Measurements from ENCODE around the gene COL7A1. TPM values are rescaled to one million over a fixed set of nuclear protein-coding genes. Genes with fewer than 3 reads are reported as not detected.

Gene COL7A1
- total and polyA plus RNA-seq, 2 experiments from 2014 or later: 4.0 to 7.9 TPM

GRCh38 chr3:48546203-48546829 is 48.8 kb downstream of the COL7A1 start (continued):
- no peak for TF ChIP-seq ZNF462 (CRISPR knock-in tag; IDR thresholded peaks at IDR 0.05)
- TF ChIP-seq EZH2 (IDR thresholded peaks at IDR 0.05; ENCODE audit: low read depth, unreplicated experiment): no peak
- no peak for TF ChIP-seq ZNF331 (CRISPR knock-in tag; IDR thresholded peaks at IDR 0.05; ENCODE audit: low read depth)

GRCh38 chr3:48544141-48544540 is 51.0 kb downstream of the COL7A1 start:
- H3K9me3 Mint-ChIP-seq: no peaks in the 10 kb centered on the region
- peaks cover 10% of the 10 kb centered on the region for H3K27me3 Mint-ChIP-seq (ENCODE audit: insufficient read depth, low read depth, poor library complexity)
- Histone ChIP-seq H3K4me3 (no peak overlapping the region), H3K27me3 (ENCODE audit: insufficient read depth) (no peaks in the 10 kb centered on the region), H3K27ac (ENCODE audit: low read depth) (no peak overlapping the region), H3K9me2 (ENCODE audit: insufficient read depth) (no peaks in the 10 kb centered on the region), H3K4me2 (no peak overlapping the region), H2AFZ (no peak overlapping the region), H3K4me1 (ENCODE audit: insufficient read depth) (no peaks in the 10 kb centered on the region), H3F3A (replicated peaks; ENCODE audit: low read depth) (0 out of 2 replicates have a peak, but pooled peaks cover 11% of the 10 kb centered on the region), H3K36me3 (ENCODE audit: insufficient read depth) (peaks cover 14% of the 10 kb centered on the region; the same call in 1 of the 2 replicates), H4K20me1 (replicated peaks; ENCODE audit: insufficient read depth) (no peaks in the 10 kb centered on the region; the same call in 1 of the 2 replicates), H3K79me2 (replicated peaks; ENCODE audit: insufficient read depth) (no peaks in the 10 kb centered on the region)
- peaks cover 23% of the 10 kb centered on the region for H3K36me3 Mint-ChIP-seq (ENCODE audit: low read depth)
- no peak overlapping the region for H3K27ac Mint-ChIP-seq
- ATAC-seq: no peak
- DNase-seq (ENCODE audit: low spot score): no peak
- H3K4me1 Mint-ChIP-seq: 0 out of 3 replicates have a peak, but pooled peaks cover 3% of the 10 kb centered on the region
- H3K4me3 Mint-ChIP-seq: no peak overlapping the region
- no peak for TF ChIP-seq ZNF462 (CRISPR knock-in tag; IDR thresholded peaks at IDR 0.05)
- no peak for TF ChIP-seq CREB1 (CRISPR knock-in tag; IDR thresholded peaks at IDR 0.05; ENCODE audit: low read depth)
- no peak for TF ChIP-seq EZH2 (IDR thresholded peaks at IDR 0.05; ENCODE audit: low read depth, unreplicated experiment)
- no peak for TF ChIP-seq STAT1 (IDR thresholded peaks at IDR 0.05; ENCODE audit: unreplicated experiment)
- no peak for TF ChIP-seq ZNF331 (CRISPR knock-in tag; IDR thresholded peaks at IDR 0.05; ENCODE audit: low read depth)
- TF ChIP-seq CTCF (conservative IDR thresholded peaks at IDR 0.05; ENCODE audit: low read depth in 2 of 2): no peak
